H9 (cell line): ENCODE data around the gene ZNF330. TPM values are rescaled to one million over a fixed set of nuclear protein-coding genes. Genes with fewer than 3 reads are reported as not detected.

Experiments used
- DNase-seq: peaks from one replicate; pipeline ENCODE4 v3.0.0-alpha.2; 2017
- H2AFZ ChIP-seq: one replicate; pipeline ENCODE4 v1.6.1; 2013; ENCODE audit warnings: mild to moderate bottlenecking, low read length, control low read depth, moderate library complexity
- H2AK5ac ChIP-seq: 2 replicates; pipeline ENCODE4 v1.6.1; 2013; ENCODE audit warnings: low read length, control low read depth, mixed read lengths; ENCODE audit not compliant: insufficient read length
- H2BK120ac ChIP-seq: one replicate; pipeline ENCODE4 v1.6.1; 2013; ENCODE audit warnings: low read depth, mild to moderate bottlenecking, low read length, control low read depth, inconsistent platforms; ENCODE audit not compliant: poor library complexity, severe bottlenecking
- H2BK12ac ChIP-seq: 2 replicates; pipeline ENCODE4 v1.6.1; 2013; ENCODE audit warnings: low read length, control low read depth, mixed read lengths, low read depth; ENCODE audit not compliant: insufficient read length
- H2BK15ac ChIP-seq: 2 replicates; pipeline ENCODE4 v1.6.1; 2013; ENCODE audit warnings: low read depth, low read length, control low read depth
- H2BK20ac ChIP-seq: one replicate; pipeline ENCODE4 v1.6.1; 2013; ENCODE audit warnings: low read depth, mild to moderate bottlenecking, low read length, control low read depth, inconsistent platforms; ENCODE audit not compliant: poor library complexity, severe bottlenecking
- H2BK5ac ChIP-seq: 2 replicates; pipeline ENCODE4 v1.6.1; 2013; ENCODE audit warnings: low read length, control low read depth, mixed read lengths; ENCODE audit not compliant: insufficient read length
- H3K14ac ChIP-seq: 2 replicates; pipeline ENCODE4 v1.6.1; 2013; ENCODE audit warnings: low read length, control low read depth; ENCODE audit not compliant: insufficient read depth
- H3K18ac ChIP-seq: 2 replicates; pipeline ENCODE4 v1.6.1; 2013; ENCODE audit warnings: low read depth, mild to moderate bottlenecking, mixed read lengths, low read length, control low read depth; ENCODE audit not compliant: insufficient read length
- H3K23ac ChIP-seq: 2 replicates; pipeline ENCODE4 v1.6.1; 2013; ENCODE audit warnings: low read length, control low read depth, mixed read lengths, low read depth; ENCODE audit not compliant: insufficient read length
- H3K23me2 ChIP-seq: 2 replicates; pipeline ENCODE4 v1.6.1; 2013; ENCODE audit warnings: low read depth, mild to moderate bottlenecking, mixed read lengths, low read length, control low read depth; ENCODE audit not compliant: insufficient read length, poor library complexity, severe bottlenecking
- H3K27ac ChIP-seq: 2 replicates; pipeline ENCODE4 v1.5.1; 2013; ENCODE audit warnings: low read length, control low read depth, mixed read lengths, low read depth; ENCODE audit not compliant: insufficient read length
- H3K27me3 ChIP-seq: 2 replicates; pipeline ENCODE4 v1.6.1; 2013; ENCODE audit warnings: low read length, control low read depth, inconsistent platforms; ENCODE audit not compliant: insufficient read depth
- H3K4ac ChIP-seq: 2 replicates; pipeline ENCODE4 v1.6.1; 2013; ENCODE audit warnings: low read depth, mild to moderate bottlenecking, control low read depth, inconsistent platforms, low read length, moderate library complexity
- H3K4me1 ChIP-seq: 2 replicates; pipeline ENCODE4 v1.6.1; 2013; ENCODE audit warnings: low read length, control low read depth, inconsistent platforms; ENCODE audit not compliant: insufficient read depth
- H3K4me2 ChIP-seq: 2 replicates; pipeline ENCODE4 v1.6.1; 2013; ENCODE audit warnings: low read length, control low read depth, mixed read lengths; ENCODE audit not compliant: insufficient read length, insufficient read depth
- H3K56ac ChIP-seq: 2 replicates; pipeline ENCODE4 v1.6.1; 2013; ENCODE audit warnings: low read depth, mild to moderate bottlenecking, mixed read lengths, low read length, control low read depth; ENCODE audit not compliant: insufficient read length
- H3K79me1 ChIP-seq: 2 replicates; pipeline ENCODE4 v1.6.1; 2013; ENCODE audit warnings: low read depth, mild to moderate bottlenecking, moderate library complexity, low read length, control low read depth, inconsistent platforms; ENCODE audit not compliant: insufficient read depth, poor library complexity, severe bottlenecking
- H3K79me2 ChIP-seq: 2 replicates; pipeline ENCODE4 v1.6.1; 2013; ENCODE audit warnings: low read length, control low read depth, inconsistent platforms; ENCODE audit not compliant: insufficient read depth
- H3K9ac ChIP-seq: 2 replicates; pipeline ENCODE4 v1.6.1; 2013; ENCODE audit warnings: low read length, control low read depth, mixed read lengths; ENCODE audit not compliant: insufficient read length; ENCODE audit errors: extremely low read depth
- H3K9me3 ChIP-seq: one replicate; pipeline ENCODE4 v1.6.1; 2013; ENCODE audit warnings: low read depth, low read length, inconsistent platforms; ENCODE audit not compliant: control insufficient read depth
- H3T11ph ChIP-seq: one replicate; pipeline ENCODE4 v1.6.1; 2013; ENCODE audit warnings: mild to moderate bottlenecking, low read length, control low read depth, inconsistent platforms
- H4K20me1 ChIP-seq: one replicate; pipeline ENCODE4 v1.6.1; 2013; ENCODE audit not compliant: control insufficient read depth, insufficient read length, insufficient read depth
- H4K5ac ChIP-seq: 2 replicates; pipeline ENCODE4 v1.6.1; 2013; ENCODE audit warnings: low read depth, mild to moderate bottlenecking, mixed read lengths, low read length, control low read depth; ENCODE audit not compliant: insufficient read length
- H4K8ac ChIP-seq: replicated peaks from 2 replicates; pipeline ENCODE4 v1.6.1; 2013; ENCODE audit warnings: low read length, control low read depth, mixed read lengths, low read depth; ENCODE audit not compliant: insufficient read length
- H4K91ac ChIP-seq: 2 replicates; pipeline ENCODE4 v1.6.1; 2013; ENCODE audit warnings: low read depth, mild to moderate bottlenecking, moderate library complexity, mixed read lengths, low read length, control low read depth; ENCODE audit not compliant: insufficient read length
- H3K27ac Mint-ChIP-seq, 3 experiments: 2 replicates in 2 of 3; 3 replicates in 1 of 3; pipeline ENCODE4 v1.8.0; 2020 to 2021; ENCODE audit warnings: mixed read lengths in 3 of 3, mild to moderate bottlenecking in 1 of 3, moderate library complexity in 1 of 3
- H3K27me3 Mint-ChIP-seq: 2 replicates; pipeline ENCODE4 v1.8.0; 2021; ENCODE audit warnings: low read depth, mild to moderate bottlenecking, moderate library complexity, mixed read lengths
- H3K36me3 Mint-ChIP-seq, 3 experiments: 2 replicates in 2 of 3; 3 replicates in 1 of 3; pipeline ENCODE4 v1.8.0; 2020 to 2021; ENCODE audit warnings: low read depth in 3 of 3, mixed read lengths in 3 of 3; ENCODE audit not compliant: insufficient read depth in 1 of 3
- H3K4me1 Mint-ChIP-seq, 2 experiments: 2 replicates each; pipeline ENCODE4 v1.8.0; 2020; ENCODE audit warnings: mixed read lengths in 2 of 2
- H3K4me3 Mint-ChIP-seq, 2 experiments: 2 replicates in 1 of 2; 3 replicates in 1 of 2; pipeline ENCODE4 v1.8.0; 2020 to 2021; ENCODE audit warnings: mild to moderate bottlenecking in 2 of 2, mixed read lengths in 2 of 2, moderate library complexity in 1 of 2
- H3K9me3 Mint-ChIP-seq, 2 experiments: 2 replicates in 1 of 2; 3 replicates in 1 of 2; pipeline ENCODE4 v1.8.0; 2020; ENCODE audit warnings: mild to moderate bottlenecking in 2 of 2, mixed read lengths in 2 of 2, moderate library complexity in 1 of 2
- WGBS: extraction: QIAGEN DNeasy Blood & Tissue Kit; methylation state at CpG from one replicate; pipeline ENCODE4 v1.1.7; 2013; ENCODE audit warnings: missing lambda C conversion rate, low lambda C conversion rate, mixed read lengths; ENCODE audit not compliant: insufficient read length; ENCODE audit errors: extremely low coverage; 5-methylcytosine and 5-hydroxymethylcytosine counted together
- total RNA-seq: library from RNA; stranded (reverse); gene quantifications from 2 replicates; pipeline ENCODE4 v1.2.1, GENCODE V29; 2021
- TF ChIP-seq, protein P1 (sequence below): fragments of 200-600 bp; sonication (generic); conservative IDR thresholded peaks from 3 replicates; pipeline ENCODE4 v1.8.0; 2021; ENCODE audit warnings: antibody characterized with exemption, mild to moderate bottlenecking

The ZNF330 gene
- total RNA-seq, 1 experiment from 2014 or later = 32.6 TPM

DNA sequence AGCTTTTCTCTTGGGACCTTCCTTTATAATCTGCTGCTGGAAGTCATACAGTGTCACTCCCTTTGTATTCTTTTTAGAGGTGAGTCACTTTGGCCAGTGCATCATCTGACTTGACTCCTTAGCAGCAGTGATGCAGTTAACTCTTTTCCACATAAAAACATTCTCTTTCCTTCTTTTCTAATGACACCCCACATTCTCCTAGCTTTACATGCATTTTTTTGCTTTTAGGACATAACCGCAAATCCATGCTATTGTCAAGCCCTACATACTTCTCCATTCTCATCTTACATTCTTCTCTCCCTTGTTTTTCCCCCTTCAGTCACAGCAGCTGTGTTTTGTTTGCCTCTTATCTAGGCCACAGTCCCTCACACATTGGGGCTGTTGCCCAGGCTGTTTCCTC lies 55.1 kb downstream of the ZNF330 start:
- no peak overlapping the region for H3T11ph ChIP-seq
- no peak overlapping the region for H3K18ac ChIP-seq
- no peak overlapping the region for H4K8ac ChIP-seq
- no peak overlapping the region for H2BK20ac ChIP-seq
- no peak overlapping the region for H3K14ac ChIP-seq
- no peak overlapping the region for H2AK5ac ChIP-seq
- no CpG with 5 or more reads among the region's 1 CpG for WGBS
- TF ChIP-seq, protein P1, sequence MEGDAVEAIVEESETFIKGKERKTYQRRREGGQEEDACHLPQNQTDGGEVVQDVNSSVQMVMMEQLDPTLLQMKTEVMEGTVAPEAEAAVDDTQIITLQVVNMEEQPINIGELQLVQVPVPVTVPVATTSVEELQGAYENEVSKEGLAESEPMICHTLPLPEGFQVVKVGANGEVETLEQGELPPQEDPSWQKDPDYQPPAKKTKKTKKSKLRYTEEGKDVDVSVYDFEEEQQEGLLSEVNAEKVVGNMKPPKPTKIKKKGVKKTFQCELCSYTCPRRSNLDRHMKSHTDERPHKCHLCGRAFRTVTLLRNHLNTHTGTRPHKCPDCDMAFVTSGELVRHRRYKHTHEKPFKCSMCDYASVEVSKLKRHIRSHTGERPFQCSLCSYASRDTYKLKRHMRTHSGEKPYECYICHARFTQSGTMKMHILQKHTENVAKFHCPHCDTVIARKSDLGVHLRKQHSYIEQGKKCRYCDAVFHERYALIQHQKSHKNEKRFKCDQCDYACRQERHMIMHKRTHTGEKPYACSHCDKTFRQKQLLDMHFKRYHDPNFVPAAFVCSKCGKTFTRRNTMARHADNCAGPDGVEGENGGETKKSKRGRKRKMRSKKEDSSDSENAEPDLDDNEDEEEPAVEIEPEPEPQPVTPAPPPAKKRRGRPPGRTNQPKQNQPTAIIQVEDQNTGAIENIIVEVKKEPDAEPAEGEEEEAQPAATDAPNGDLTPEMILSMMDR = no peak
- no peak overlapping the region for H4K5ac ChIP-seq
- H3K56ac ChIP-seq = no peak overlapping the region
- no peak overlapping the region for H3K4ac ChIP-seq
- no peaks in the 10 kb centered on the region for H3K79me1 ChIP-seq
- no peaks in the 10 kb centered on the region; the same call in 1 of the 2 replicates for H3K27me3 Mint-ChIP-seq
- H2BK12ac ChIP-seq = no peak overlapping the region
- H4K91ac ChIP-seq = no peak overlapping the region
- no peak for DNase-seq
- no peaks in the 10 kb centered on the region for H3K23me2 ChIP-seq
- H3K9me3 ChIP-seq = no peaks in the 10 kb centered on the region
- H3K4me1 Mint-ChIP-seq = no peaks in the 10 kb centered on the region
- H3K23ac ChIP-seq = no peak overlapping the region
- no peaks in the 10 kb centered on the region for H3K4me1 ChIP-seq
- H3K79me2 ChIP-seq = no peaks in the 10 kb centered on the region
- no peak overlapping the region for H2BK15ac ChIP-seq
- H3K4me3 Mint-ChIP-seq = no peak overlapping the region
- no peaks in the 10 kb centered on the region for H3K36me3 Mint-ChIP-seq
- H2BK120ac ChIP-seq = no peak overlapping the region
- no peak overlapping the region for H3K4me2 ChIP-seq
- H2AFZ ChIP-seq = no peak overlapping the region
- no peak overlapping the region for H3K9ac ChIP-seq
- H2BK5ac ChIP-seq = no peak overlapping the region
- no peak overlapping the region for H3K27ac Mint-ChIP-seq
- H4K20me1 ChIP-seq = no peaks in the 10 kb centered on the region
- no peaks in the 10 kb centered on the region for H3K9me3 Mint-ChIP-seq
- no peak overlapping the region for H3K27ac ChIP-seq
- no peaks in the 10 kb centered on the region for H3K27me3 ChIP-seq
